DND-41 (cell line): ENCODE data around the gene PKD2.

Source experiments
- CTCF ChIP-seq: IDR thresholded peaks from 2 replicates; pipeline ENCODE4 v1.5.1; 2012; ENCODE audit warnings: borderline replicate concordance, low read length, moderate library complexity, mild to moderate bottlenecking; ENCODE audit not compliant: poor library complexity, severe bottlenecking; ENCODE audit errors: extremely low read depth
- EZH2 ChIP-seq: IDR thresholded peaks from 3 replicates; pipeline ENCODE4 v1.6.1; 2012; ENCODE audit warnings: borderline replicate concordance, low read depth, mild to moderate bottlenecking, moderate library complexity, low read length, inconsistent platforms; ENCODE audit not compliant: severe bottlenecking

- TF ChIP-seq CTCF (no peak), EZH2 (no peak)
These were observed 2.4 kb upstream of the PKD2 start for GRCh38 chr4:88005076-88005475.
